ENCODE data around the gene NTN3.
"Not testable (repeated sequence)": the region's sequence is repeated elsewhere in the genome, so short reads cannot be mapped to it uniquely, and the experiment has no call there.

Gene NTN3

GRCh38 chr16:2476741-2477140, 5.6 kb downstream of the NTN3 start:
- no peak for TF ChIP-seq CTCF (IDR thresholded peaks at IDR 0.05; ENCODE audit: low read depth, low read length)
- H3K4me3 ChIP-seq (ENCODE audit: low read depth, low read length) = no peak overlapping the region

- no peak overlapping the region for H3K4me3 ChIP-seq (ENCODE audit: low read depth, low read length)
- no peak for TF ChIP-seq CTCF (IDR thresholded peaks at IDR 0.05; ENCODE audit: low read depth, low read length)
Observed at GRCh38 chr16:2477327-2477726, 6.2 kb downstream of the NTN3 start.

GRCh38 chr16:2478279-2478678, 7.2 kb downstream of the NTN3 start:
- no peak overlapping the region for H3K4me3 ChIP-seq (ENCODE audit: low read depth, low read length)
- TF ChIP-seq CTCF (IDR thresholded peaks at IDR 0.05; ENCODE audit: low read depth, low read length) = no peak

GRCh38 chr16:2479996-2480395, 8.9 kb downstream of the NTN3 start:
- not testable (repeated sequence) for H3K4me3 ChIP-seq (ENCODE audit: low read depth, low read length)

GRCh38 chr16:2480948-2481347, 9.9 kb downstream of the NTN3 start:
- no peak overlapping the region for H3K4me3 ChIP-seq (ENCODE audit: low read depth, low read length)
- TF ChIP-seq CTCF (IDR thresholded peaks at IDR 0.05; ENCODE audit: low read depth, low read length) = no peak

GRCh38 chr16:2481676-2482075, 10.6 kb downstream of the NTN3 start:
- no peak for TF ChIP-seq CTCF (IDR thresholded peaks at IDR 0.05; ENCODE audit: low read depth, low read length)
- H3K4me3 ChIP-seq (ENCODE audit: low read depth, low read length) = no peak overlapping the region

GRCh38 chr16:2482249-2482648, 11.2 kb downstream of the NTN3 start:
- no peak for TF ChIP-seq CTCF (IDR thresholded peaks at IDR 0.05; ENCODE audit: low read depth, low read length)
- H3K4me3 ChIP-seq (ENCODE audit: low read depth, low read length) = no peak overlapping the region

- no peak for TF ChIP-seq CTCF (IDR thresholded peaks at IDR 0.05; ENCODE audit: low read depth, low read length)
- H3K4me3 ChIP-seq (ENCODE audit: low read depth, low read length) = peak overlapping the region; percentile 39
Observed at GRCh38 chr16:2482708-2483534, 11.8 kb downstream of the NTN3 start.
